ENCODE measurements around the gene STT3A.

STT3A gene

DNA sequence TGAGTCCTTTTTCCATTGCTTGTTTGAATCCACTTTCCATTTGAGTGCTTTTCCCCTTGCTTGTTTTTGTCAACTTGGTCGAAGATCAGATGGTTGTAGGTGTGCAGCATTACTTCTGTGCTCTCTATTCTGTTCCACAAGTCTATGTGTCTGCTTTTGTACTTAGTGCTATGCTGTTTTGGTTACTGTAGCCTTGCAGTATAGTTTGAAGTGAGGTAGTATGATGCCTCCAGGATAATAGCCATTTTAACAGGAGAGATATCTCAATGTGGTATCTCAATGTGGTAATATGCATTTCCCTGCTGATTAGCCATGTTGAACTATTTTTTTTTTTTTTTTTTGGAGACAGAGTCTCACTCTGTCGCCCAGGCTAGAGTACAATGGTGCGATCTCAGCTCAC is 71.3 kb downstream of the STT3A start:
- no peak for DNase-seq (ENCODE audit: low read depth, low spot score)

DNA sequence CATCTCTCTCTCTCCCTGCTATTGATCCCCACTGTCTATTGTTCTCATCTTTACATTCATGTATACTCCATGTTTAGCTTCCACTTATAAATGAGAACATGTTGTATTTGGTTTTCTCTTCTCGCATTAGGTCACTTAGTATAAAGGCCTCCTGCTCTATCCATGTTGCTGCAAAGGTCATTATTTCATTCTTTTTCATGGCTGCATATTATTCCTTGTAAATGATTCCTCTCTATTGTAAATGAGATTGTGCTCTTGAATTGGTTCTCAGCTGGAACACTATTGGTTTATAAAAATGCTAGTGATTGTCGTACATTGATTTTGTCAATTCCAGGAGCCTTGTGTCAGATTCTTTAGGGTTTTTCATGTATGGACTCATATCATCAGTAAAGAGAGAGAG is 74.5 kb downstream of the STT3A start:
- DNase-seq (ENCODE audit: low read depth, low spot score), result no peak

DNA sequence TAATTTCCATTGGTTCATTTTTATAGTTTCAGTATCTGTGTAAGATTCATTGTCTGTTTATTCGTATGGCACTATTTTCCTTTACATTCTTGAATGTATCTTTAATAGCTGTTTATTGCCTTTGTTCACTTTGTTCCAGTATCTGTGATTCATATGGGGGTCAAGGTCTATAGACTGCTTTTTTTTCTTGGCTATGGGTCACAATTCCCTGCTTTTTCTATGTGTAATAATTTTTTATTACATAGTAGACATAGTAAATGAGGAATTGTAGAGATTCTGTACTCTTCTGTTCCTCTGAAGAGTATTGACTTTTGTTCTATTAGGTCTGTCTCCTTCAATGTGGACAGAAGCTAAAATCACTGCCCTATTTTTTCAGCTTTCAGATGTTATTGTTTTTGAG is 77.5 kb downstream of the STT3A start:
- DNase-seq (ENCODE audit: low read depth, low spot score), result no peak

DNA sequence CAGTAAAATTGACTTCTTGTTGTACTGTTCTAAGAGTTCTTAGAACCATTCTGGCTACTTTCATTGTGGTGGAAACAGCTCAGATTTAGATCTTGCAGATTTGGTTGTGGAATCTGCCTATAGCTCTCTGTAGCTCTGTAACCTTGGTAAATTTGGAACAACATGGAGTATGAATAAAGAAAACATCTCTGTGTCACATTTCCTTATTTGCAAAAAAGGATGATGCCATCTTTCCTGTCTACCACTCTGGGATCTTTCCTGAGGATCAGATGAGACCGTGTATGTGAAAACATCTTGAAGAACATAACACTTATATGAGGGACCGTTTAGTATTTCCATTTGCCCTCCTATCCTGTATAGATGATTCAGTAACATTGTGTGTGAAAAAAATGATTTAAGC is 78.9 kb downstream of the STT3A start:
- DNase-seq (ENCODE audit: low read depth, low spot score), result no peak

All from smooth muscle cell of the brain vasculature (primary cell).